SK-N-SH treated with all-trans-retinoic acid at 6 μM for 48 hours (cell line): Measurements from ENCODE around the gene CTIF.
"Not testable (repeated sequence)": the region's sequence is repeated elsewhere in the genome, so short reads cannot be mapped to it uniquely, and the experiment has no call there.

Experiments
- ATAC-seq: fragments of 200-7000 bp; cut with Tn5 transposase; 3 replicates; pipeline ENCODE4 v1.9.1; 2020; ENCODE audit warnings: mild to moderate bottlenecking, moderate library complexity
- BACH2 ChIP-seq: fragments of 250-450 bp; sonication (Bioruptor Pico); IDR thresholded peaks from 2 replicates; pipeline ENCODE4 v1.9.0; 2021; ENCODE audit warnings: mild to moderate bottlenecking, borderline replicate concordance
- CSDC2 ChIP-seq: fragments of 250-450 bp; sonication (Bioruptor Pico); IDR thresholded peaks from 2 replicates; pipeline ENCODE4 v1.5.0; 2020; ENCODE audit warnings: mild to moderate bottlenecking, moderate library complexity
- GLIS3 ChIP-seq: fragments of 250-450 bp; sonication (Bioruptor Pico); IDR thresholded peaks from 2 replicates; pipeline ENCODE4 v1.5.0; 2020; ENCODE audit warnings: mild to moderate bottlenecking, moderate library complexity
- PPARA ChIP-seq: fragments of 250-450 bp; sonication (Bioruptor Pico); IDR thresholded peaks from 2 replicates; pipeline ENCODE4 v1.5.0; 2020; ENCODE audit warnings: mild to moderate bottlenecking, borderline replicate concordance
- SNAI2 ChIP-seq: fragments of 250-450 bp; sonication (Bioruptor Pico); IDR thresholded peaks from 2 replicates; pipeline ENCODE4 v1.5.0; 2020; ENCODE audit warnings: mild to moderate bottlenecking, moderate library complexity
- TCF4 ChIP-seq: fragments of 250-450 bp; sonication (Bioruptor Pico); IDR thresholded peaks from 2 replicates; pipeline ENCODE4 v1.8.0; 2021; ENCODE audit warnings: mild to moderate bottlenecking, moderate library complexity, borderline replicate concordance
- TOX ChIP-seq: fragments of 250-450 bp; sonication (Bioruptor Pico); IDR thresholded peaks from 2 replicates; pipeline ENCODE4 v1.8.0; 2021; ENCODE audit warnings: mild to moderate bottlenecking, moderate library complexity, borderline replicate concordance
- ZC3H10 ChIP-seq: fragments of 250-450 bp; sonication (Bioruptor Pico); IDR thresholded peaks from 2 replicates; pipeline ENCODE4 v1.5.1; 2021; ENCODE audit warnings: mild to moderate bottlenecking, moderate library complexity
- ZFP3 ChIP-seq: fragments of 250-450 bp; sonication (Bioruptor Pico); IDR thresholded peaks from 2 replicates; pipeline ENCODE4 v1.5.0; 2020; ENCODE audit warnings: mild to moderate bottlenecking, moderate library complexity
- ZFP30 ChIP-seq: fragments of 450-650 bp; formaldehyde crosslinking; IDR thresholded peaks from 2 replicates; pipeline ENCODE4 v1.5.0; 2022; ENCODE audit warnings: mild to moderate bottlenecking, moderate library complexity
- ZNF565 ChIP-seq: fragments of 450-650 bp; formaldehyde crosslinking; conservative IDR thresholded peaks from 2 replicates; pipeline ENCODE4 v1.5.0; 2020; ENCODE audit warnings: low read depth, mild to moderate bottlenecking, moderate library complexity
- ZNF70 ChIP-seq: fragments of 450-650 bp; formaldehyde crosslinking; IDR thresholded peaks from 2 replicates; pipeline ENCODE4 v1.5.0; 2020; ENCODE audit warnings: mild to moderate bottlenecking, moderate library complexity
- ZNF8 ChIP-seq: fragments of 450-650 bp; formaldehyde crosslinking; IDR thresholded peaks from 2 replicates; pipeline ENCODE4 v1.5.0; 2020; ENCODE audit warnings: mild to moderate bottlenecking, moderate library complexity
- TF ChIP-seq, protein P1 (sequence below): fragments of 250-450 bp; sonication (Bioruptor Pico); IDR thresholded peaks from 2 replicates; pipeline ENCODE4 v1.8.0; 2021; ENCODE audit warnings: low read depth, mild to moderate bottlenecking, moderate library complexity, borderline replicate concordance
- TF ChIP-seq, protein P2 (sequence below): fragments of 250-450 bp; sonication (Bioruptor Pico); IDR thresholded peaks from 2 replicates; pipeline ENCODE4 v1.8.0; 2020; ENCODE audit warnings: mild to moderate bottlenecking, moderate library complexity, borderline replicate concordance
- TF ChIP-seq, protein P3 (sequence below): fragments of 250-450 bp; sonication (Bioruptor Pico); IDR thresholded peaks from 2 replicates; pipeline ENCODE4 v1.5.1; 2020; ENCODE audit warnings: low read depth, mild to moderate bottlenecking, moderate library complexity
- TF ChIP-seq, protein P4 (sequence below): fragments of 250-450 bp; sonication (Bioruptor Pico); IDR thresholded peaks from 2 replicates; pipeline ENCODE4 v1.5.1; 2021; ENCODE audit warnings: mild to moderate bottlenecking, moderate library complexity
- TF ChIP-seq, protein P5 (sequence below): fragments of 250-450 bp; sonication (Bioruptor Pico); IDR thresholded peaks from 2 replicates; pipeline ENCODE4 v1.5.0; 2020; ENCODE audit warnings: mild to moderate bottlenecking, moderate library complexity

CTIF gene

DNA sequence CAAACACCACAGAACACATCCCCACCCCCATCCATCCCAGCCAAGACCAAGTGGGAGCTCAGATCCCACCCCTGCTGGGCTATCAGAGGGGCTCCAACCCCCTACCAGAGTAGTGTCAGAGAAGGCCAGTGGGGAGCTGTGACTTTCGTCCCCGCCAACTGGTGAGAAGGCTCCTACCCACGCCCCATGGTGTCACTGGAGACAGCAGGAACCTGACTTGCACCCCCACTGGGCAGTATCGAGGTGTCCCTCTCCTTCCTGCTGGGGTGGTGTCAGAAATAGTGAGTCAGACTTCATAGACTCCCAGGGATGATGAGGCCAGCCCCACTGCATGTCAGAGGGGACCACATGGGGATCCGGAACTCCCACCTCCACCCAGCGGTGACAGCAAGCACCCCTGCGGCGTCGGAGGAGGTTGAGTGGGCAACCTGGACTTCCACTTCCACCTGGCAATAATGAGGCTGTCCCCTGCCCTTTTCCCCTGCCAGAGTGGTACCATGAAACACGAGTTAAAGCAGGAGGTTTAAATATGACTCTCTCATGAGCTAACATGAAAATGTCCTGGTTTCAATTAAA, 106.7 kb downstream of the CTIF start:
- ATAC-seq: no peak
- TF ChIP-seq, protein P1, sequence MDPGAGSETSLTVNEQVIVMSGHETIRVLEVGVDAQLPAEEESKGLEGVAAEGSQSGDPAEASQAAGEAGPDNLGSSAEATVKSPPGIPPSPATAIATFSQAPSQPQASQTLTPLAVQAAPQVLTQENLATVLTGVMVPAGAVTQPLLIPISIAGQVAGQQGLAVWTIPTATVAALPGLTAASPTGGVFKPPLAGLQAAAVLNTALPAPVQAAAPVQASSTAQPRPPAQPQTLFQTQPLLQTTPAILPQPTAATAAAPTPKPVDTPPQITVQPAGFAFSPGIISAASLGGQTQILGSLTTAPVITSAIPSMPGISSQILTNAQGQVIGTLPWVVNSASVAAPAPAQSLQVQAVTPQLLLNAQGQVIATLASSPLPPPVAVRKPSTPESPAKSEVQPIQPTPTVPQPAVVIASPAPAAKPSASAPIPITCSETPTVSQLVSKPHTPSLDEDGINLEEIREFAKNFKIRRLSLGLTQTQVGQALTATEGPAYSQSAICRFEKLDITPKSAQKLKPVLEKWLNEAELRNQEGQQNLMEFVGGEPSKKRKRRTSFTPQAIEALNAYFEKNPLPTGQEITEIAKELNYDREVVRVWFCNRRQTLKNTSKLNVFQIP: no peak
- no peak for TF ChIP-seq BACH2 (CRISPR knock-in tag)
- no peak for TF ChIP-seq TCF4
- no peak for TF ChIP-seq ZNF8
- TF ChIP-seq GLIS3: no peak
- no peak for TF ChIP-seq CSDC2 (CRISPR knock-in tag)
- TF ChIP-seq, protein P2, sequence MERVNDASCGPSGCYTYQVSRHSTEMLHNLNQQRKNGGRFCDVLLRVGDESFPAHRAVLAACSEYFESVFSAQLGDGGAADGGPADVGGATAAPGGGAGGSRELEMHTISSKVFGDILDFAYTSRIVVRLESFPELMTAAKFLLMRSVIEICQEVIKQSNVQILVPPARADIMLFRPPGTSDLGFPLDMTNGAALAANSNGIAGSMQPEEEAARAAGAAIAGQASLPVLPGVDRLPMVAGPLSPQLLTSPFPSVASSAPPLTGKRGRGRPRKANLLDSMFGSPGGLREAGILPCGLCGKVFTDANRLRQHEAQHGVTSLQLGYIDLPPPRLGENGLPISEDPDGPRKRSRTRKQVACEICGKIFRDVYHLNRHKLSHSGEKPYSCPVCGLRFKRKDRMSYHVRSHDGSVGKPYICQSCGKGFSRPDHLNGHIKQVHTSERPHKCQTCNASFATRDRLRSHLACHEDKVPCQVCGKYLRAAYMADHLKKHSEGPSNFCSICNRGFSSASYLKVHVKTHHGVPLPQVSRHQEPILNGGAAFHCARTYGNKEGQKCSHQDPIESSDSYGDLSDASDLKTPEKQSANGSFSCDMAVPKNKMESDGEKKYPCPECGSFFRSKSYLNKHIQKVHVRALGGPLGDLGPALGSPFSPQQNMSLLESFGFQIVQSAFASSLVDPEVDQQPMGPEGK (CRISPR knock-in tag): no peak
- TF ChIP-seq, protein P3, sequence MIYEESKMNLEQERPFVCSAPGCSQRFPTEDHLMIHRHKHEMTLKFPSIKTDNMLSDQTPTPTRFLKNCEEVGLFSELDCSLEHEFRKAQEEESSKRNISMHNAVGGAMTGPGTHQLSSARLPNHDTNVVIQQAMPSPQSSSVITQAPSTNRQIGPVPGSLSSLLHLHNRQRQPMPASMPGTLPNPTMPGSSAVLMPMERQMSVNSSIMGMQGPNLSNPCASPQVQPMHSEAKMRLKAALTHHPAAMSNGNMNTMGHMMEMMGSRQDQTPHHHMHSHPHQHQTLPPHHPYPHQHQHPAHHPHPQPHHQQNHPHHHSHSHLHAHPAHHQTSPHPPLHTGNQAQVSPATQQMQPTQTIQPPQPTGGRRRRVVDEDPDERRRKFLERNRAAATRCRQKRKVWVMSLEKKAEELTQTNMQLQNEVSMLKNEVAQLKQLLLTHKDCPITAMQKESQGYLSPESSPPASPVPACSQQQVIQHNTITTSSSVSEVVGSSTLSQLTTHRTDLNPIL: no peak
- TF ChIP-seq ZNF70 (CRISPR knock-in tag): no peak
- no peak for TF ChIP-seq ZNF565 (CRISPR knock-in tag)
- TF ChIP-seq, protein P4, sequence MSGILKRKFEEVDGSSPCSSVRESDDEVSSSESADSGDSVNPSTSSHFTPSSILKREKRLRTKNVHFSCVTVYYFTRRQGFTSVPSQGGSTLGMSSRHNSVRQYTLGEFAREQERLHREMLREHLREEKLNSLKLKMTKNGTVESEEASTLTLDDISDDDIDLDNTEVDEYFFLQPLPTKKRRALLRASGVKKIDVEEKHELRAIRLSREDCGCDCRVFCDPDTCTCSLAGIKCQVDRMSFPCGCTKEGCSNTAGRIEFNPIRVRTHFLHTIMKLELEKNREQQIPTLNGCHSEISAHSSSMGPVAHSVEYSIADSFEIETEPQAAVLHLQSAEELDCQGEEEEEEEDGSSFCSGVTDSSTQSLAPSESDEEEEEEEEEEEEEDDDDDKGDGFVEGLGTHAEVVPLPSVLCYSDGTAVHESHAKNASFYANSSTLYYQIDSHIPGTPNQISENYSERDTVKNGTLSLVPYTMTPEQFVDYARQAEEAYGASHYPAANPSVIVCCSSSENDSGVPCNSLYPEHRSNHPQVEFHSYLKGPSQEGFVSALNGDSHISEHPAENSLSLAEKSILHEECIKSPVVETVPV (CRISPR knock-in tag): no peak
- TF ChIP-seq TOX: no peak
- TF ChIP-seq PPARA (CRISPR knock-in tag): no peak
- TF ChIP-seq ZFP30: no peak
- no peak for TF ChIP-seq ZFP3 (CRISPR knock-in tag)
- TF ChIP-seq ZC3H10 (CRISPR knock-in tag): no peak
- TF ChIP-seq, all 23 proteins: peak for 0

DNA sequence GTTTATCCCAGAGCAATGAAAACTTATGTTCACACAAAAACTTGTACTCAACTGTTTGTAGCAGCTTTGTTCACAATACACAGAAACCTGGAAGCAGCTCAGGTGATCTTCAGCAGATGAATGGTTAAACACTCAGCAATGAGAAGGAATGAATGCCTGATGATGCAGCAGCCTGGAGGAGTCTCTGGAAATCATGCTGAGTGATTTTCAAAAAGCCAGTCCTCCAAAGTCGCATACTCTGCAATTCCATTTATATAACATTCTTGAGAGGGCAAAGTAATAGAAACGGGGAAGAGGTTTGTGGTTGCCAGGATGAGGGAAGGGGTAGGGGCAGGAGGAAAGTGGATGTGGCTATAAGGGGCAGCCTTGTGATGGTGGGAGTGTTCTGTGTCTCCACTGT, 108.1 kb downstream of the CTIF start:
- TF ChIP-seq, protein P3: no peak
- TF ChIP-seq TCF4: no peak
- TF ChIP-seq, protein P1: no peak
- TF ChIP-seq ZC3H10 (CRISPR knock-in tag): no peak
- TF ChIP-seq ZNF8: no peak
- TF ChIP-seq, protein P4 (CRISPR knock-in tag): no peak
- ATAC-seq: no peak

DNA sequence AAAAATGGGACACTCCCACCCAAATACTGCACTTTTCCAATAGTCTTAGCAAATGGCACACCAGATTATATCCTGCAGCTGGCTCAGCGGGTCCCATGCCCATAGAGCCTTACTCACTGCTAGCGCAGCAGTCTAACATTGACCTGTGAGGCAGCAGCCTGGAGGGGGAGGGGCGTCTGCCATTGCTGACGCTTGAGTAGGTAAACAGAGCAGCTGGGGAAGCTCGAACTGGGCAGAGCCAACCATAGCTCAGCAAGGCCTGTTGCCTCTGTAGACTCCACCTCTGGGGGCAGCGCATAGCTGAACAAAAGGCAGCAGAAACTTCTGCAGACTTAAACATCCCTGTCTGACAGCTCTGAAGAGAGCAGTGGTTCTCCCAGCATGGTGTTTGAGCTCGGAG, 110.4 kb downstream of the CTIF start:
- ATAC-seq: no peak
- TF ChIP-seq GLIS3: no peak
- TF ChIP-seq TOX: no peak
- TF ChIP-seq, protein P3: no peak
- no peak for TF ChIP-seq SNAI2
- TF ChIP-seq, protein P5, sequence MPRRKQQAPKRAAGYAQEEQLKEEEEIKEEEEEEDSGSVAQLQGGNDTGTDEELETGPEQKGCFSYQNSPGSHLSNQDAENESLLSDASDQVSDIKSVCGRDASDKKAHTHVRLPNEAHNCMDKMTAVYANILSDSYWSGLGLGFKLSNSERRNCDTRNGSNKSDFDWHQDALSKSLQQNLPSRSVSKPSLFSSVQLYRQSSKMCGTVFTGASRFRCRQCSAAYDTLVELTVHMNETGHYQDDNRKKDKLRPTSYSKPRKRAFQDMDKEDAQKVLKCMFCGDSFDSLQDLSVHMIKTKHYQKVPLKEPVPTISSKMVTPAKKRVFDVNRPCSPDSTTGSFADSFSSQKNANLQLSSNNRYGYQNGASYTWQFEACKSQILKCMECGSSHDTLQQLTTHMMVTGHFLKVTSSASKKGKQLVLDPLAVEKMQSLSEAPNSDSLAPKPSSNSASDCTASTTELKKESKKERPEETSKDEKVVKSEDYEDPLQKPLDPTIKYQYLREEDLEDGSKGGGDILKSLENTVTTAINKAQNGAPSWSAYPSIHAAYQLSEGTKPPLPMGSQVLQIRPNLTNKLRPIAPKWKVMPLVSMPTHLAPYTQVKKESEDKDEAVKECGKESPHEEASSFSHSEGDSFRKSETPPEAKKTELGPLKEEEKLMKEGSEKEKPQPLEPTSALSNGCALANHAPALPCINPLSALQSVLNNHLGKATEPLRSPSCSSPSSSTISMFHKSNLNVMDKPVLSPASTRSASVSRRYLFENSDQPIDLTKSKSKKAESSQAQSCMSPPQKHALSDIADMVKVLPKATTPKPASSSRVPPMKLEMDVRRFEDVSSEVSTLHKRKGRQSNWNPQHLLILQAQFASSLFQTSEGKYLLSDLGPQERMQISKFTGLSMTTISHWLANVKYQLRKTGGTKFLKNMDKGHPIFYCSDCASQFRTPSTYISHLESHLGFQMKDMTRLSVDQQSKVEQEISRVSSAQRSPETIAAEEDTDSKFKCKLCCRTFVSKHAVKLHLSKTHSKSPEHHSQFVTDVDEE (CRISPR knock-in tag): no peak

DNA sequence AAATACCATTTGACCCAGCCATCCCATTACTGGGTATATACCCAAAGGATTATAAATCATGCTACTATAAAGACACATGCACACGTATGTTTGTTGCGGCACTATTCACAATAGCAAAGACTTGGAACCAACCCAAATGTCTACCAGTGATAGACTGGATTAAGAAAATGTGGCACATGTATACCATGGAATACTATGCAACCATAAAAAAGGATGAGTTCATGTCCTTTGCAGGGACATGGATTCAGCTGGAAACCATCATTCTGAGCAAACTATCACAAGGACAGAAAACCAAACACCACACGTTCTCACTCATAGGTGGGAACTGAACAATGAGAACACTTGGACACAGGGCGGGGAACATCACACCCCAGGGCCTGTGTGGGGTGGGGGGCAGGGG, 115.8 kb downstream of the CTIF start:
- not testable (repeated sequence) for ATAC-seq
